Liver (tissue), 3 donors: ENCODE results near the gene TEX261.

Experiments used
- ATF3 ChIP-seq: IDR thresholded peaks from 2 replicates; pipeline ENCODE4 v1.6.1; 2016; ENCODE audit warnings: antibody characterized with exemption
- CTCF ChIP-seq: fragments of 150-350 bp; IDR thresholded peaks from 2 replicates; pipeline ENCODE4 v1.5.1; 2017; ENCODE audit warnings: improper control_type of control experiment, low read depth, low read length; ENCODE audit not compliant: missing input control
- FOXA1 ChIP-seq: IDR thresholded peaks from 2 replicates; pipeline ENCODE4 v1.6.1; 2016; ENCODE audit warnings: antibody characterized with exemption
- GABPA ChIP-seq, 2 donors: IDR thresholded peaks in 1 of 2; conservative IDR thresholded peaks in 1 of 2; 2 replicates each; pipeline ENCODE4 v1.6.1; 2016; ENCODE audit warnings: antibody characterized with exemption in 2 of 2, mild to moderate bottlenecking in 1 of 2, moderate library complexity in 1 of 2
- JUND ChIP-seq, 2 donors: IDR thresholded peaks; 2 replicates each; pipeline ENCODE4 v1.6.1; 2016; ENCODE audit warnings: antibody characterized with exemption in 2 of 2
- MAX ChIP-seq: IDR thresholded peaks from 2 replicates; pipeline ENCODE4 v1.6.1; 2016; ENCODE audit warnings: antibody characterized with exemption
- RAD21 ChIP-seq, 2 donors: IDR thresholded peaks; 2 replicates each; pipeline ENCODE4 v1.6.1; 2016; ENCODE audit warnings: antibody characterized with exemption in 2 of 2, mild to moderate bottlenecking in 2 of 2
- REST ChIP-seq: IDR thresholded peaks from 2 replicates; pipeline ENCODE4 v1.6.1; 2016; ENCODE audit warnings: antibody characterized with exemption, mild to moderate bottlenecking
- SP1 ChIP-seq: IDR thresholded peaks from 2 replicates; pipeline ENCODE4 v1.6.1; 2018; ENCODE audit warnings: antibody characterized with exemption, mild to moderate bottlenecking
- TAF1 ChIP-seq: conservative IDR thresholded peaks from 2 replicates; pipeline ENCODE4 v1.6.1; 2016; ENCODE audit warnings: antibody characterized with exemption, mild to moderate bottlenecking
- TF ChIP-seq, protein P1 (sequence below): IDR thresholded peaks from 2 replicates; pipeline ENCODE4 v1.6.1; 2016; ENCODE audit warnings: antibody characterized with exemption
- donor health status: healthy.
- donor health status: healthy.

DNA sequence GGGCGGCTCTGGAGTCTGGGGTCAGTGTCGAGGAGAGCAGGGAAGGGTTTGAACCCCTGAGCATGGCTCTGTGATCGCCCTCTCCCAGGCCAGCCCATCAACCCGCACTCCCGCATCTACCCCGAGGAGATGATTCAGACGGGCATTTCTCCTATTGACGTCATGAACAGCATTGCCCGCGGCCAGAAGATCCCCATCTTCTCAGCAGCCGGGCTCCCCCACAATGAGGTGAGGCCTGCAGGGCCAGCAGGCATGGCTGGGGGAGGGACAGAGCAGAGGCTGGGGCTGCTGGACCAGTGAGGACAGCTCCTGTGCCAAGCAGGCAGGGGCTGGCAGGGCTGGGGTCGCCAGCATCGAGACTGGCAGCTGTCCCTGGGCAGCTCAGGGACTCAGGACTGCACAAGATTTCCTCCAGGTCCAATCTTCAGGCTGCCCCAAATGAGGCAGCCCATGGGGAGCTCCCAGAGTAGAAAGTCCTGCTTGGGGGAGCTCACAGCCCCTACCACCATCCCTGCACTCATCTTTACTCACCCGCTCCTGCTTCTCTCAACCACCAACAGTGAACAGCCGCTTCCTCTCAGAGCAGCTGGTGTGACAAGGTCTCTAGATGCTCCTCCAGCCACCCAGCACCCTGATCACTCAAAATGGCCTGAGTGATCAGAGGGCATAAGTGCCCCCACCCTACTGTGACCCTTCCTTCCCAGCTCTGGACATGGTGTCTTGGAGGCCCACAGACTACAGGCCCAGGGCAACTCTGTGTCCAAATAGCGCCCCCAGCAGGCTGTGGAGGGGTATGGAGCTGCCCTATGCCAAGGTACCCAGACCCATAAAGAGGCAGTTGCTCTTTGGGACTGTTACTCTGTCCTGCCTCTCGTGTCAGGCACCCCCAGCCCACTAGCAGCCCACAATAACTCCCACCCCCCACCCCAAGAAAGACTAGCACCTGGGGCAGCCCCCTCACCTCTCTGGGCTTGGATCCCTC, 34.5 kb downstream of the TEX261 start:
- TF ChIP-seq MAX (no peak), TAF1 (no peak), CTCF (no peak), JUND (IDR thresholded peaks at IDR 0.05) (no peak), REST (no peak), SP1 (no peak), RAD21 (IDR thresholded peaks at IDR 0.05) (no peak), FOXA1 (no peak), ATF3 (no peak), GABPA (IDR thresholded peaks at IDR 0.05 in 1 of 2, conservative IDR thresholded peaks at IDR 0.05 in 1 of 2) (no peak)
- TF ChIP-seq, protein P1, sequence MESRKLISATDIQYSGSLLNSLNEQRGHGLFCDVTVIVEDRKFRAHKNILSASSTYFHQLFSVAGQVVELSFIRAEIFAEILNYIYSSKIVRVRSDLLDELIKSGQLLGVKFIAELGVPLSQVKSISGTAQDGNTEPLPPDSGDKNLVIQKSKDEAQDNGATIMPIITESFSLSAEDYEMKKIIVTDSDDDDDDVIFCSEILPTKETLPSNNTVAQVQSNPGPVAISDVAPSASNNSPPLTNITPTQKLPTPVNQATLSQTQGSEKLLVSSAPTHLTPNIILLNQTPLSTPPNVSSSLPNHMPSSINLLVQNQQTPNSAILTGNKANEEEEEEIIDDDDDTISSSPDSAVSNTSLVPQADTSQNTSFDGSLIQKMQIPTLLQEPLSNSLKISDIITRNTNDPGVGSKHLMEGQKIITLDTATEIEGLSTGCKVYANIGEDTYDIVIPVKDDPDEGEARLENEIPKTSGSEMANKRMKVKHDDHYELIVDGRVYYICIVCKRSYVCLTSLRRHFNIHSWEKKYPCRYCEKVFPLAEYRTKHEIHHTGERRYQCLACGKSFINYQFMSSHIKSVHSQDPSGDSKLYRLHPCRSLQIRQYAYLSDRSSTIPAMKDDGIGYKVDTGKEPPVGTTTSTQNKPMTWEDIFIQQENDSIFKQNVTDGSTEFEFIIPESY: no peak
